Tibial nerve (tissue), 4 donors: ENCODE results near the gene SPAG8. TPM values are rescaled to one million over a fixed set of nuclear protein-coding genes. Genes with fewer than 3 reads are reported as not detected.

ENCODE experiments used
- DNase-seq, 2 donors: peaks; one replicate each; pipeline ENCODE4 v3.0.0-alpha.2; 2019; ENCODE audit warnings: low spot score in 2 of 2
- H3K27ac ChIP-seq, 4 donors: fragments of 200-600 bp; sonication (generic) in 3 of 4; one replicate each; pipeline ENCODE4 v1.5.1; 2017 to 2019; ENCODE audit warnings: mild to moderate bottlenecking in 1 of 4
- H3K27me3 ChIP-seq, 2 donors: fragments of 200-600 bp; sonication (generic) in 1 of 2; one replicate each; pipeline versions ENCODE4 v1.5.1 to v1.6.0; 2017 to 2019
- H3K36me3 ChIP-seq, 3 donors: fragments of 200-600 bp; sonication (generic); one replicate each; pipeline ENCODE4 v1.5.1; 2018 to 2019
- H3K4me1 ChIP-seq, 4 donors: fragments of 200-600 bp; sonication (generic) in 3 of 4; one replicate each; pipeline ENCODE4 v1.5.1; 2017 to 2019
- H3K4me3 ChIP-seq, 4 donors: fragments of 200-600 bp; sonication (generic) in 3 of 4; one replicate each; pipeline ENCODE4 v1.5.1; 2017 to 2019; ENCODE audit warnings: mild to moderate bottlenecking in 1 of 4, moderate library complexity in 1 of 4
- H3K9me3 ChIP-seq, 4 donors: fragments of 200-600 bp; sonication (generic) in 3 of 4; one replicate each; pipeline ENCODE4 v1.5.1; 2017 to 2019
- EP300 ChIP-seq, 2 donors: sonication (generic); formaldehyde crosslinking; IDR thresholded peaks; one replicate each; pipeline ENCODE4 v1.6.1; 2017; ENCODE audit warnings: antibody characterized with exemption in 2 of 2, mild to moderate bottlenecking in 1 of 2
- POLR2A ChIP-seq, 2 donors: fragments of 450-650 bp; IDR thresholded peaks; one replicate each; pipeline ENCODE4 v1.6.1; 2017; ENCODE audit warnings: antibody characterized with exemption in 2 of 2, mild to moderate bottlenecking in 2 of 2, moderate library complexity in 2 of 2
- WGBS, 2 donors: methylation state at CpG; one replicate each; pipeline ENCODE4 v1.1.5; 2018; 5-methylcytosine and 5-hydroxymethylcytosine counted together
- total RNA-seq, 4 donors: library from RNA; depleted of rRNA; stranded (reverse); fragments of >200 nt; gene quantifications; one replicate each; pipeline ENCODE4 v1.1.0, GENCODE V29; 2016
- TF ChIP-seq, protein P1 (sequence below), 5 experiments: fragments of 200-600 bp in 3 of 5; fragments of 450-650 bp in 2 of 5; sonication (generic) in 3 of 5; IDR thresholded peaks; one replicate each; pipeline ENCODE4 v1.5.1; 2016 to 2019; ENCODE audit warnings: antibody characterized with exemption in 5 of 5, mild to moderate bottlenecking in 3 of 5, moderate library complexity in 2 of 5

SPAG8 gene
- total RNA-seq, 4 donors from 2014 or later: 2.6 to 4.0 (median 3.5) TPM

- 29 to 30% methylated on average over 4 of the region's 4 CpGs for WGBS, 2 donors
- Histone ChIP-seq H3K9me3 (no peaks in the 10 kb centered on the region), H3K36me3 (no peaks in the 10 kb centered on the region), H3K4me3 (no peak overlapping the region), H3K27ac (no peak overlapping the region), H3K4me1 (peaks cover 0 to 44% (median 26%) of the 10 kb centered on the region in 4 donors), H3K27me3 (no peaks in the 10 kb centered on the region)
- TF ChIP-seq EP300 (IDR thresholded peaks at IDR 0.05) (no peak), POLR2A (IDR thresholded peaks at IDR 0.05) (no peak)
- TF ChIP-seq, protein P1, sequence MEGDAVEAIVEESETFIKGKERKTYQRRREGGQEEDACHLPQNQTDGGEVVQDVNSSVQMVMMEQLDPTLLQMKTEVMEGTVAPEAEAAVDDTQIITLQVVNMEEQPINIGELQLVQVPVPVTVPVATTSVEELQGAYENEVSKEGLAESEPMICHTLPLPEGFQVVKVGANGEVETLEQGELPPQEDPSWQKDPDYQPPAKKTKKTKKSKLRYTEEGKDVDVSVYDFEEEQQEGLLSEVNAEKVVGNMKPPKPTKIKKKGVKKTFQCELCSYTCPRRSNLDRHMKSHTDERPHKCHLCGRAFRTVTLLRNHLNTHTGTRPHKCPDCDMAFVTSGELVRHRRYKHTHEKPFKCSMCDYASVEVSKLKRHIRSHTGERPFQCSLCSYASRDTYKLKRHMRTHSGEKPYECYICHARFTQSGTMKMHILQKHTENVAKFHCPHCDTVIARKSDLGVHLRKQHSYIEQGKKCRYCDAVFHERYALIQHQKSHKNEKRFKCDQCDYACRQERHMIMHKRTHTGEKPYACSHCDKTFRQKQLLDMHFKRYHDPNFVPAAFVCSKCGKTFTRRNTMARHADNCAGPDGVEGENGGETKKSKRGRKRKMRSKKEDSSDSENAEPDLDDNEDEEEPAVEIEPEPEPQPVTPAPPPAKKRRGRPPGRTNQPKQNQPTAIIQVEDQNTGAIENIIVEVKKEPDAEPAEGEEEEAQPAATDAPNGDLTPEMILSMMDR (IDR thresholded peaks at IDR 0.05): no peak
- DNase-seq: no peak
These were observed 22.1 kb downstream of the SPAG8 start for GRCh38 chr9:35790025-35790384.

GRCh38 chr9:35789541-35789940 is 22.5 kb downstream of the SPAG8 start:
- no peak for DNase-seq
- 82 to 92% methylated on average over 2 of the region's 2 CpGs for WGBS, 2 donors
- H3K27ac ChIP-seq: no peak overlapping the region
- no peaks in the 10 kb centered on the region for H3K27me3 ChIP-seq
- no peak for TF ChIP-seq POLR2A (IDR thresholded peaks at IDR 0.05)
- TF ChIP-seq, protein P1 (IDR thresholded peaks at IDR 0.05): no peak
- no peak for TF ChIP-seq EP300 (IDR thresholded peaks at IDR 0.05)
- H3K4me3 ChIP-seq: no peak overlapping the region
- no peaks in the 10 kb centered on the region for H3K36me3 ChIP-seq
- no peaks in the 10 kb centered on the region for H3K9me3 ChIP-seq
- H3K4me1 ChIP-seq: peaks cover 0 to 39% (median 26%) of the 10 kb centered on the region in 4 donors

DNA sequence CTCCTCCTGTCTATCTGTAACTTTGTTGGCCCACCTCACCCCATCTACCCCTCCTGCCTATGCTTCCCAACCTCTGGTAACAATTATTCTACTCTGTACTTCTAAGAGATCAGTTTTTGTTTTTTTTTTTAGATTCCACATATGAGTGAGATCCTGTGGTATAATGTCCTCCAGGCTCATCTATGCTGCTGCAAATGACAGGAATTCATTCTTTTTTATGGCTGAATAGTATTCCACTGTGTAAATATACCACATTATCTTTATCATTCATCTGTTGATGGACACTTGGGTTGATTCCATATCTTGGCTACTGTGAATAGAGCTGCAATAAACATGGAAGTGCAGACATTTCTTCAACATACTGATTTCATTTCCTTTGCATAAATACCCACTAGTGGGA is 28.6 kb downstream of the SPAG8 start:
- Histone ChIP-seq H3K27ac (no peak overlapping the region), H3K4me3 (no peak overlapping the region), H3K4me1 (no peaks in the 10 kb centered on the region), H3K36me3 (no peaks in the 10 kb centered on the region), H3K9me3 (no peaks in the 10 kb centered on the region), H3K27me3 (no peaks in the 10 kb centered on the region)
- no peak for DNase-seq
- TF ChIP-seq POLR2A (IDR thresholded peaks at IDR 0.05) (no peak), EP300 (IDR thresholded peaks at IDR 0.05) (no peak)
- TF ChIP-seq, protein P1 (IDR thresholded peaks at IDR 0.05): no peak

- Histone ChIP-seq H3K9me3 (no peaks in the 10 kb centered on the region), H3K36me3 (no peaks in the 10 kb centered on the region), H3K4me1 (no peaks in the 10 kb centered on the region), H3K27me3 (no peaks in the 10 kb centered on the region), H3K27ac (no peak overlapping the region), H3K4me3 (no peak overlapping the region)
- TF ChIP-seq, protein P1 (IDR thresholded peaks at IDR 0.05): no peak
- TF ChIP-seq EP300 (IDR thresholded peaks at IDR 0.05): no peak
- TF ChIP-seq POLR2A (IDR thresholded peaks at IDR 0.05): no peak
- no peak for DNase-seq
- 66 to 76% methylated on average over 2 of the region's 2 CpGs for WGBS, 2 donors
These were observed 31.0 kb downstream of the SPAG8 start for GRCh38 chr9:35781066-35781465.

GRCh38 chr9:35778496-35778895 is 33.6 kb downstream of the SPAG8 start:
- no peak overlapping the region for H3K4me3 ChIP-seq
- no peaks in the 10 kb centered on the region for H3K27me3 ChIP-seq
- no peaks in the 10 kb centered on the region for H3K36me3 ChIP-seq
- no peak overlapping the region for H3K27ac ChIP-seq
- 88 to 91% methylated on average over 3 of the region's 3 CpGs for WGBS, 2 donors
- H3K4me1 ChIP-seq: peaks cover 0 to 7% (median 0%) of the 10 kb centered on the region in 4 donors
- TF ChIP-seq EP300 (IDR thresholded peaks at IDR 0.05) (no peak), POLR2A (IDR thresholded peaks at IDR 0.05) (no peak)
- TF ChIP-seq, protein P1 (IDR thresholded peaks at IDR 0.05): no peak
- DNase-seq: no peak
- H3K9me3 ChIP-seq: no peaks in the 10 kb centered on the region
